OCI-LY3 (cell line): Measurements from ENCODE around the gene NACC1.

ENCODE experiments used
- H2AFZ ChIP-seq: fragments of 200-600, 300-600 bp; shearing (Covaris generic); 2 replicates; pipeline ENCODE4 v1.6.0; 2014; ENCODE audit warnings: antibody characterized with exemption, low read depth, low read length
- H3K27ac ChIP-seq: fragments of 200-600, 300-600 bp; sonication (generic); 2 replicates; pipeline ENCODE4 v1.5.1; 2014; ENCODE audit warnings: mild to moderate bottlenecking, low read length, moderate library complexity, mixed read lengths
- H3K27me3 ChIP-seq: fragments of 200-600, 300-600 bp; sonication (generic); 2 replicates; pipeline ENCODE4 v1.6.1; 2014; ENCODE audit warnings: low read depth, low read length, mixed read lengths
- H3K36me3 ChIP-seq: fragments of 200-600, 300-600 bp; sonication (generic); replicated peaks from 2 replicates; pipeline ENCODE3; 2014; ENCODE audit warnings: low read depth, low read length, mixed read lengths
- H3K4me1 ChIP-seq: fragments of 300-600, 200-600 bp; sonication (generic); 2 replicates; pipeline ENCODE4 v1.6.1; 2014; ENCODE audit warnings: low read length, mixed read lengths
- H3K4me2 ChIP-seq: fragments of 200-600, 300-600 bp; sonication (generic); 2 replicates; pipeline ENCODE4 v1.6.1; 2014; ENCODE audit warnings: low read length, mixed read lengths
- H3K4me3 ChIP-seq: fragments of 300-600, 200-600 bp; sonication (generic); 2 replicates; pipeline ENCODE4 v1.5.1; 2014; ENCODE audit warnings: antibody characterized with exemption, mild to moderate bottlenecking, low read length, moderate library complexity
- H3K79me2 ChIP-seq: fragments of 300-600, 200-600 bp; shearing (Covaris generic); 2 replicates; pipeline ENCODE4 v1.6.1; 2014; ENCODE audit warnings: mild to moderate bottlenecking, low read length, mixed read lengths
- H3K9ac ChIP-seq: fragments of 300-600, 200-600 bp; shearing (Covaris generic); 2 replicates; pipeline ENCODE4 v1.6.0; 2014; ENCODE audit warnings: mild to moderate bottlenecking, low read length, moderate library complexity
- H3K9me3 ChIP-seq: fragments of 200-600, 300-600 bp; shearing (Covaris generic); 2 replicates; pipeline ENCODE4 v1.6.1; 2014; ENCODE audit warnings: low read length, mixed read lengths; ENCODE audit not compliant: insufficient read depth
- H4K20me1 ChIP-seq: fragments of 200-600, 300-600 bp; sonication (generic); 2 replicates; pipeline ENCODE4 v1.6.1; 2016; ENCODE audit warnings: low read length, mixed read lengths; ENCODE audit not compliant: insufficient read depth
- CTCF ChIP-seq: fragments of 200-600, 300-600 bp; sonication (generic); IDR thresholded peaks from 2 replicates; pipeline ENCODE4 v1.5.1; 2014; ENCODE audit warnings: antibody characterized with exemption, low read length, low read depth
- EZH2phosphoT487 ChIP-seq: fragments of 200-600 bp; shearing (Covaris generic); IDR thresholded peaks from 2 replicates; pipeline ENCODE4 v1.6.1; 2018; ENCODE audit warnings: antibody characterized with exemption, mixed run types, low read depth

NACC1 gene

GRCh38 chr19:13078897-13079541 lies 39.0 kb upstream of the NACC1 start:
- H2AFZ ChIP-seq = no peak overlapping the region

GRCh38 chr19:13079542-13079986 lies 38.5 kb upstream of the NACC1 start:
- no peaks in the 10 kb centered on the region for H3K79me2 ChIP-seq
- no peak overlapping the region for H2AFZ ChIP-seq
- no peaks in the 10 kb centered on the region for H3K27me3 ChIP-seq
- H3K36me3 ChIP-seq = no peaks in the 10 kb centered on the region
- H3K9me3 ChIP-seq = no peaks in the 10 kb centered on the region
- no peaks in the 10 kb centered on the region for H3K4me1 ChIP-seq
- H3K27ac ChIP-seq = no peak overlapping the region
- no peak overlapping the region for H3K4me3 ChIP-seq
- no peak overlapping the region for H3K4me2 ChIP-seq
- no peak overlapping the region for H3K9ac ChIP-seq
- TF ChIP-seq CTCF = no peak
- no peak for TF ChIP-seq EZH2phosphoT487
- H4K20me1 ChIP-seq = no peaks in the 10 kb centered on the region

More at GRCh38 chr19:13078897-13079541, 39.0 kb upstream of the NACC1 start:
- Histone ChIP-seq H3K79me2 (no peaks in the 10 kb centered on the region), H3K27me3 (no peaks in the 10 kb centered on the region), H3K4me2 (no peak overlapping the region), H3K4me3 (no peak overlapping the region), H3K9me3 (no peaks in the 10 kb centered on the region), H3K27ac (no peak overlapping the region), H4K20me1 (no peaks in the 10 kb centered on the region), H3K4me1 (no peaks in the 10 kb centered on the region), H3K9ac (no peak overlapping the region), H3K36me3 (no peaks in the 10 kb centered on the region)
- TF ChIP-seq EZH2phosphoT487 = no peak
- TF ChIP-seq CTCF = no peak

GRCh38 chr19:13082192-13083007 lies 35.7 kb upstream of the NACC1 start:
- no peak overlapping the region for H3K4me3 ChIP-seq
- H3K79me2 ChIP-seq = no peaks in the 10 kb centered on the region
- H3K27ac ChIP-seq = no peak overlapping the region
- H3K9me3 ChIP-seq = no peaks in the 10 kb centered on the region
- H2AFZ ChIP-seq = no peak overlapping the region
- H3K27me3 ChIP-seq = no peaks in the 10 kb centered on the region
- H3K4me2 ChIP-seq = no peak overlapping the region
- TF ChIP-seq CTCF = peak; percentile 17
- no peak for TF ChIP-seq EZH2phosphoT487
- H3K36me3 ChIP-seq = no peaks in the 10 kb centered on the region
- H3K9ac ChIP-seq = no peak overlapping the region
- no peaks in the 10 kb centered on the region for H3K4me1 ChIP-seq
- no peaks in the 10 kb centered on the region for H4K20me1 ChIP-seq

- Histone ChIP-seq H3K9ac (no peak overlapping the region), H3K4me2 (no peak overlapping the region), H3K27me3 (no peaks in the 10 kb centered on the region), H4K20me1 (no peaks in the 10 kb centered on the region), H3K9me3 (no peaks in the 10 kb centered on the region), H3K27ac (no peak overlapping the region), H3K79me2 (no peaks in the 10 kb centered on the region), H3K36me3 (no peaks in the 10 kb centered on the region), H3K4me1 (no peaks in the 10 kb centered on the region), H3K4me3 (no peak overlapping the region), H2AFZ (no peak overlapping the region)
- TF ChIP-seq EZH2phosphoT487 (no peak), CTCF (no peak)
These were observed 35.1 kb upstream of the NACC1 start for GRCh38 chr19:13083008-13083404.
